WTC11 (cell line): ENCODE results near the gene USH1C. TPM values are rescaled to one million over a fixed set of nuclear protein-coding genes. Genes with fewer than 3 reads are reported as not detected.

Experiments used
- ATAC-seq: fragments of 200-7000 bp; cut with Tn5 transposase; 2 replicates; pipeline ENCODE4 v1.10.0; 2021; ENCODE audit warnings: mild to moderate bottlenecking, moderate library complexity
- CTCF ChIA-PET: fragments of 300-600 bp; sonication (Branson Sonifier 250); formaldehyde crosslinking; loops from one replicate; lab custom pipeline; 2021; ENCODE audit warnings: antibody characterized with exemption; lab: Charles Lee
- POLR2A ChIA-PET: fragments of 350-600 bp; sonication (Branson Sonifier 250); formaldehyde crosslinking; loops from one replicate; lab custom pipeline; 2021; ENCODE audit warnings: antibody characterized with exemption; lab: Charles Lee
- DNase-seq: peaks from one replicate; pipeline ENCODE4 v3.0.0; 2021; ENCODE audit warnings: low spot score
- H3K27ac Mint-ChIP-seq: 2 replicates; pipeline ENCODE4 v1.8.0; 2021; ENCODE audit warnings: mixed read lengths
- H3K27me3 Mint-ChIP-seq: 2 replicates; pipeline ENCODE4 v1.8.0; 2021; ENCODE audit warnings: low read depth, mild to moderate bottlenecking, moderate library complexity, mixed read lengths
- H3K36me3 Mint-ChIP-seq: 2 replicates; pipeline ENCODE4 v1.8.0; 2021; ENCODE audit warnings: mixed read lengths
- H3K4me1 Mint-ChIP-seq: 2 replicates; pipeline ENCODE4 v1.8.0; 2022; ENCODE audit warnings: mixed read lengths
- H3K4me3 Mint-ChIP-seq: 2 replicates; pipeline ENCODE4 v1.8.0; 2021; ENCODE audit warnings: mild to moderate bottlenecking, moderate library complexity, mixed read lengths
- H3K9me3 Mint-ChIP-seq: 2 replicates; pipeline ENCODE4 v1.8.0; 2021; ENCODE audit warnings: mixed read lengths
- AFF4 ChIP-seq: sonication (generic); formaldehyde crosslinking; IDR thresholded peaks from 2 replicates; pipeline ENCODE4 v1.8.1; 2023; ENCODE audit warnings: mild to moderate bottlenecking, missing genetic modification reagents, borderline replicate concordance
- CREB1 ChIP-seq: sonication (generic); formaldehyde crosslinking; IDR thresholded peaks from 2 replicates; pipeline ENCODE4 v1.8.0; 2023; ENCODE audit warnings: mild to moderate bottlenecking, missing genetic modification reagents
- E2F4 ChIP-seq: sonication (generic); formaldehyde crosslinking; IDR thresholded peaks from 2 replicates; pipeline ENCODE4 v1.8.1; 2022; ENCODE audit warnings: low read depth, mild to moderate bottlenecking, moderate library complexity, missing genetic modification reagents, borderline replicate concordance
- ETV6 ChIP-seq: sonication (generic); formaldehyde crosslinking; IDR thresholded peaks from 2 replicates; pipeline ENCODE4 v1.8.1; 2022; ENCODE audit warnings: mild to moderate bottlenecking, missing genetic modification reagents
- FOXJ3 ChIP-seq: sonication (generic); formaldehyde crosslinking; IDR thresholded peaks from 2 replicates; pipeline ENCODE4 v1.9.0; 2021; ENCODE audit warnings: missing genetic modification reagents, mild to moderate bottlenecking, borderline replicate concordance
- FOXK1 ChIP-seq: sonication (generic); formaldehyde crosslinking; IDR thresholded peaks from 2 replicates; pipeline ENCODE4 v1.8.0; 2022; ENCODE audit warnings: mild to moderate bottlenecking, moderate library complexity, missing genetic modification reagents
- FOXP1 ChIP-seq: sonication (generic); formaldehyde crosslinking; IDR thresholded peaks from 2 replicates; pipeline ENCODE4 v1.8.0; 2022; ENCODE audit warnings: missing genetic modification reagents, mild to moderate bottlenecking, moderate library complexity, borderline replicate concordance
- GABPB1 ChIP-seq: sonication (generic); formaldehyde crosslinking; IDR thresholded peaks from 2 replicates; pipeline ENCODE4 v1.8.1; 2023; ENCODE audit warnings: mild to moderate bottlenecking, missing genetic modification reagents
- GRHL2 ChIP-seq: fragments of 250-450 bp; sonication (Bioruptor Pico); IDR thresholded peaks from 2 replicates; pipeline ENCODE4 v1.8.0; 2022; ENCODE audit warnings: mild to moderate bottlenecking, moderate library complexity; ENCODE audit not compliant: insufficient replicate concordance, severe bottlenecking
- MLX ChIP-seq: sonication (generic); formaldehyde crosslinking; IDR thresholded peaks from 2 replicates; pipeline ENCODE4 v1.8.1; 2023; ENCODE audit warnings: mild to moderate bottlenecking, missing genetic modification reagents, moderate library complexity
- MXD4 ChIP-seq: fragments of 250-450 bp; sonication (Bioruptor Pico); IDR thresholded peaks from 2 replicates; pipeline ENCODE4 v1.8.0; 2021; ENCODE audit warnings: mild to moderate bottlenecking, moderate library complexity, borderline replicate concordance
- MYBL2 ChIP-seq: sonication (generic); formaldehyde crosslinking; IDR thresholded peaks from 2 replicates; pipeline ENCODE4 v1.8.1; 2023; ENCODE audit warnings: mild to moderate bottlenecking, moderate library complexity, missing genetic modification reagents
- NFE2L1 ChIP-seq: sonication (generic); formaldehyde crosslinking; IDR thresholded peaks from 2 replicates; pipeline ENCODE4 v1.8.1; 2023; ENCODE audit warnings: missing genetic modification reagents
- NR1H2 ChIP-seq: sonication (generic); formaldehyde crosslinking; IDR thresholded peaks from 2 replicates; pipeline ENCODE4 v1.9.0; 2021; ENCODE audit warnings: mild to moderate bottlenecking, moderate library complexity, missing genetic modification reagents
- SMAD4 ChIP-seq: sonication (generic); formaldehyde crosslinking; IDR thresholded peaks from 2 replicates; pipeline ENCODE4 v1.8.0; 2022; ENCODE audit warnings: mild to moderate bottlenecking, missing genetic modification reagents
- TEAD1 ChIP-seq: sonication (generic); formaldehyde crosslinking; IDR thresholded peaks from 2 replicates; pipeline ENCODE4 v1.8.0; 2022; ENCODE audit warnings: mild to moderate bottlenecking, missing genetic modification reagents
- ZBTB21 ChIP-seq: sonication (generic); formaldehyde crosslinking; IDR thresholded peaks from 2 replicates; pipeline ENCODE4 v1.8.1; 2023; ENCODE audit warnings: mild to moderate bottlenecking, missing genetic modification reagents, borderline replicate concordance
- ZNF121 ChIP-seq: sonication (generic); formaldehyde crosslinking; IDR thresholded peaks from 2 replicates; pipeline ENCODE4 v1.8.0; 2023; ENCODE audit warnings: missing genetic modification reagents
- ZNF396 ChIP-seq: fragments of 250-450 bp; sonication (Bioruptor Pico); IDR thresholded peaks from 2 replicates; pipeline ENCODE4 v1.8.0; 2021; ENCODE audit warnings: mild to moderate bottlenecking, moderate library complexity, borderline replicate concordance
- total RNA-seq: library from RNA; stranded (reverse); gene quantifications from 3 replicates; pipeline ENCODE4 v1.2.3, GENCODE V29; 2021
- TF ChIP-seq, protein P1 (sequence below): sonication (generic); formaldehyde crosslinking; IDR thresholded peaks from 2 replicates; pipeline ENCODE4 v1.8.0; 2022; ENCODE audit warnings: mild to moderate bottlenecking, missing genetic modification reagents
- TF ChIP-seq, protein P2 (sequence below): sonication (generic); formaldehyde crosslinking; IDR thresholded peaks from 2 replicates; pipeline ENCODE4 v1.8.1; 2023; ENCODE audit warnings: mild to moderate bottlenecking, missing genetic modification reagents

USH1C gene
- total RNA-seq, 1 experiment from 2014 or later, result 3.9 TPM

- H3K27ac Mint-ChIP-seq, result peak within 1 kb of the TSS; percentile 79; the same call in 1 of the 2 replicates
These were observed 2.9 kb upstream of the USH1C start, which contains the start of gene OTOG for GRCh38 chr11:17547051-17547577. OTOG (plus strand) TSS chr11:17547259; CDS start chr11:17547373, 114 bp downstream.

GRCh38 chr11:17546240-17546639, 2.0 kb upstream of the USH1C start:
- Mint-ChIP-seq H3K4me1 (peaks cover 45% of the 10 kb centered on the region), H3K4me3 (no peak overlapping the region), H3K9me3 (no peaks in the 10 kb centered on the region), H3K36me3 (no peaks in the 10 kb centered on the region), H3K27me3 (peaks cover 33% of the 10 kb centered on the region), H3K27ac (no peak overlapping the region)
- ChIA-PET CTCF (interaction anchor here (1.0 to 8.4 kb wide), 9 partner anchors 12 to 158 kb away, joined by 3 to 104 read pairs (median 8); partner anchors contain the start of gene KCNJ11), POLR2A (no interaction called here)
- no peak for TF ChIP-seq CREB1 (CRISPR knock-in tag)
- no peak for TF ChIP-seq NR1H2 (CRISPR knock-in tag)
- no peak for TF ChIP-seq TEAD1
- no peak for ATAC-seq
- DNase-seq, result no peak

More at GRCh38 chr11:17547051-17547577, 2.9 kb upstream of the USH1C start, which contains the start of gene OTOG:
- ATAC-seq (peak; percentile 88), DNase-seq (peak; percentile 84)
- Mint-ChIP-seq H3K4me3 (peak within 1 kb of the TSS; percentile 78), H3K36me3 (no peaks in the 10 kb centered on the region), H3K4me1 (peaks cover 39% of the 10 kb centered on the region), H3K27me3 (peaks cover 33% of the 10 kb centered on the region), H3K9me3 (no peaks in the 10 kb centered on the region)
- POLR2A ChIA-PET, result interaction anchor here (1.0 kb wide), 1 partner anchor 188 kb away, joined by 3 read pairs; no protein-coding TSS in a partner anchor
- TF ChIP-seq, protein P1, sequence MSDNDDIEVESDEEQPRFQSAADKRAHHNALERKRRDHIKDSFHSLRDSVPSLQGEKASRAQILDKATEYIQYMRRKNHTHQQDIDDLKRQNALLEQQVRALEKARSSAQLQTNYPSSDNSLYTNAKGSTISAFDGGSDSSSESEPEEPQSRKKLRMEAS (CRISPR knock-in tag), result peak; percentile 39; the same call in 1 of the 2 replicates
- TF ChIP-seq ETV6 (0 out of 2 replicates have a peak, but pooled peaks have one; percentile 29), ZNF121 (peak; percentile 71; the same call in 1 of the 2 replicates), FOXJ3 (CRISPR knock-in tag) (no peak)
- CTCF ChIA-PET, result interaction anchor here (0.7 to 8.4 kb wide), 26 partner anchors 8 to 218 kb away, joined by 3 to 104 read pairs (median 4); partner anchors contain the start of genes KCNC1, KCNJ11 and MYOD1

DNA sequence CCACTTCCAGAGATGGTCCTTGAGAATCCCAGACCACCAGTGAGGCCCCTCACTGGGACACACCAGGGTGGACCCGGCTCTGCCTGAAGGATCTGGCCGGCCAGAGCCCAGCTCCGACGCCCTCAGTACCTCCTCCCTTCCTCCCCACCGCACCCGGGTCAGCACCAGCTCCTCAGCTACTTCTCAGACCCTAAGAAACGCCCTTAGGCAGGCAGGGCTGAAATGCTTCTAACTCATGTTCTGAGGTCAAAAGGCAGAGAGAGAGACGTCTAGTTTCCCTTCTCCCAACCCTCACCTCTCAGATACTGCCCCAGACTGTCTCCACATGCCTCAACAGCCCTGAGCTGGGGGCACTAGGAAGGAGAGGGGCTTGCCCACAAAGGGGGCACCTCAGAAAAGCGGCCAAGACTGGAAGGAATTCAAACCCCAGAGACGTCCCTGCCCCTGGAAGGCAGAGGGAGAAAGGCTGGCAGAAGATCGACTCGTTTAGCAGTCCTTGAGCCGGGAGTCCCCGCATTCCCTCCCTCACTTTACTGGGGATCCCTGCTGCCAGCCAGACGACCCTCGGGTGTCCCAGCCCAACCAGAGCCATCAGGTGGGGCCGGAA, 539 bp downstream of the USH1C start:
- CTCF ChIA-PET, result interaction anchor here (0.7 to 3.3 kb wide), 12 partner anchors 15 to 363 kb away, joined by 3 to 67 read pairs (median 4); partner anchors contain the start of gene KCNJ11
- peak overlapping the region; percentile 72 for H3K4me3 Mint-ChIP-seq
- ATAC-seq (peak; percentile 2; the same call in 1 of the 2 replicates), DNase-seq (no peak)
- peaks cover 36% of the 10 kb centered on the region for H3K27me3 Mint-ChIP-seq
- peaks cover 49% of the 10 kb centered on the region for H3K4me1 Mint-ChIP-seq
- POLR2A ChIA-PET, result no interaction called here
- H3K27ac Mint-ChIP-seq, result no peak overlapping the region
- H3K9me3 Mint-ChIP-seq, result no peaks in the 10 kb centered on the region
- H3K36me3 Mint-ChIP-seq, result no peaks in the 10 kb centered on the region
- TF ChIP-seq FOXK1 (no peak), MLX (CRISPR knock-in tag) (no peak), MYBL2 (CRISPR knock-in tag) (no peak), TEAD1 (no peak), ZNF396 (no peak), FOXP1 (CRISPR knock-in tag) (no peak), ZBTB21 (no peak), GRHL2 (CRISPR knock-in tag) (no peak), NFE2L1 (CRISPR knock-in tag) (no peak), E2F4 (CRISPR knock-in tag) (no peak), SMAD4 (no peak), AFF4 (no peak), GABPB1 (CRISPR knock-in tag) (no peak), MXD4 (CRISPR knock-in tag) (no peak)
- TF ChIP-seq, protein P2, sequence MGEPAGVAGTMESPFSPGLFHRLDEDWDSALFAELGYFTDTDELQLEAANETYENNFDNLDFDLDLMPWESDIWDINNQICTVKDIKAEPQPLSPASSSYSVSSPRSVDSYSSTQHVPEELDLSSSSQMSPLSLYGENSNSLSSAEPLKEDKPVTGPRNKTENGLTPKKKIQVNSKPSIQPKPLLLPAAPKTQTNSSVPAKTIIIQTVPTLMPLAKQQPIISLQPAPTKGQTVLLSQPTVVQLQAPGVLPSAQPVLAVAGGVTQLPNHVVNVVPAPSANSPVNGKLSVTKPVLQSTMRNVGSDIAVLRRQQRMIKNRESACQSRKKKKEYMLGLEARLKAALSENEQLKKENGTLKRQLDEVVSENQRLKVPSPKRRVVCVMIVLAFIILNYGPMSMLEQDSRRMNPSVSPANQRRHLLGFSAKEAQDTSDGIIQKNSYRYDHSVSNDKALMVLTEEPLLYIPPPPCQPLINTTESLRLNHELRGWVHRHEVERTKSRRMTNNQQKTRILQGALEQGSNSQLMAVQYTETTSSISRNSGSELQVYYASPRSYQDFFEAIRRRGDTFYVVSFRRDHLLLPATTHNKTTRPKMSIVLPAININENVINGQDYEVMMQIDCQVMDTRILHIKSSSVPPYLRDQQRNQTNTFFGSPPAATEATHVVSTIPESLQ (CRISPR knock-in tag), result no peak
